ENCODE measurements around the gene LUC7L.
"Not testable (repeated sequence)": the region's sequence is repeated elsewhere in the genome, so short reads cannot be mapped to it uniquely, and the experiment has no call there.

The LUC7L gene

DNA sequence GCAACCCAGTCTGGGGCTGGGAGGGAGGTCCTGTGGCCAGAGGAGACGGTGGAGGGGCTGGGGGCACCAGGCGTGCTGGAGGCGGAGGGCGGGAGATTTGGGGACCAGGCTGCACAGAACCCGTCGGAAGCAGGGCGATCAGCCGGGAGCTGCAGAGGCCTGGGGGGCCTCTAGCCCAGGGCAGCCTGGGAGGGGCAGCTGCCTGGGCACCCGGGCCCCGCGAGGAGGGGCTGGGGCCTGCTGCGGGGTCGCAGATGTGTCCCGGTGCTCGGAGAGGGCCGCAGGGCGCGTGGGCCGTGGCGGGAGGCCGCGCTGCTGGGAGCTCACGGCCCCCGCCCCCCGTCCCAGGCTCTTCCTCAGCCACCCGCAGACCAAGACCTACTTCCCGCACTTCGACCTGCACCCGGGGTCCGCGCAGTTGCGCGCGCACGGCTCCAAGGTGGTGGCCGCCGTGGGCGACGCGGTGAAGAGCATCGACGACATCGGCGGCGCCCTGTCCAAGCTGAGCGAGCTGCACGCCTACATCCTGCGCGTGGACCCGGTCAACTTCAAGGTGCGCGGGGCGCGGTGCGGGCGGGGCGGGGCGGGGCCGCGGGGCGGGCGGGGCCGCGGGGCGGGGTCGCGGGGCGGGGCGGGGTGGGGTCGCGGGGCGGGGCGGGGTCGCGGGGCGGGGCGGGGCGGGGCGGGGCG lies 65.0 kb downstream of the LUC7L start:
- DNase-seq, result not testable (repeated sequence)

DNA sequence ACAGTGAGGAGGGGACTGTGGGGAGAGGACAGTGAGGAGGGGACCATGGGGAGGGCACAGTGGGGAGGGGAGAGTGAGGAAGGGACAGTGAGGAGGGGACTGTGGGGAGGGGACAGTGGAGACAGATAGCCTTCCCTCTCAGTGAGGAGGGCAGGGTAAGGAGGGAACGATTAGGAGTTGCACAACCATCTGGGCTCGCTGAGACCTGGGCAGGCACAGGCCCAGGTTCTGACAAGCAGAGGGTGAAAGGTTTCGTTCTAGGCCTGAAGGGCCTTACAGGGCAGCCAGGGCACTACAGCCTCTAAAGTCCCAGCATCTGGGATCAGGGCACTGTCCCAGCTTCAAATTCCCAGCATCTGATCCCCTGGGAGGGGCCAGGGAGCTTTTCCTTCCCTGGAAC lies 65.6 kb downstream of the LUC7L start:
- not testable (repeated sequence) for DNase-seq

DNA sequence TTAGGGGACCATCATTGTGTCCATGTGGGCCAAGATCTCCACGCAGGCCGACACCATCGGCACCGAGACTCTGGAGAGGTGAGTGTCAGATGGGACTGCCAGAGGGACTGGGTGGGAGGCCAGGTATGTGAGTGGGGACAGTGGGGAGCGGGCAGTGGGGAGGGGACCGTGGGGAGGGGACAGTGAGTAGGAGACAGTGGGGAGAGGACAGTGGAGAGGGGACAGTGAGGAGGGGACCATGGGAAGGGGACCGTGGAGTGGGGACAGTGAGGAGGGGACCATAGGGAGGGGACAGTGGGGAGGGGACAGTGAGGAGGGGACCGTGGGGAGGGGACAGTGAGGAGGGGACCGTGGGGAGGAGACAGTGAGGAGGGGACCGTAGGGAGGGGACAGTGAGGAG lies 66.1 kb downstream of the LUC7L start:
- not testable (repeated sequence) for DNase-seq

DNA sequence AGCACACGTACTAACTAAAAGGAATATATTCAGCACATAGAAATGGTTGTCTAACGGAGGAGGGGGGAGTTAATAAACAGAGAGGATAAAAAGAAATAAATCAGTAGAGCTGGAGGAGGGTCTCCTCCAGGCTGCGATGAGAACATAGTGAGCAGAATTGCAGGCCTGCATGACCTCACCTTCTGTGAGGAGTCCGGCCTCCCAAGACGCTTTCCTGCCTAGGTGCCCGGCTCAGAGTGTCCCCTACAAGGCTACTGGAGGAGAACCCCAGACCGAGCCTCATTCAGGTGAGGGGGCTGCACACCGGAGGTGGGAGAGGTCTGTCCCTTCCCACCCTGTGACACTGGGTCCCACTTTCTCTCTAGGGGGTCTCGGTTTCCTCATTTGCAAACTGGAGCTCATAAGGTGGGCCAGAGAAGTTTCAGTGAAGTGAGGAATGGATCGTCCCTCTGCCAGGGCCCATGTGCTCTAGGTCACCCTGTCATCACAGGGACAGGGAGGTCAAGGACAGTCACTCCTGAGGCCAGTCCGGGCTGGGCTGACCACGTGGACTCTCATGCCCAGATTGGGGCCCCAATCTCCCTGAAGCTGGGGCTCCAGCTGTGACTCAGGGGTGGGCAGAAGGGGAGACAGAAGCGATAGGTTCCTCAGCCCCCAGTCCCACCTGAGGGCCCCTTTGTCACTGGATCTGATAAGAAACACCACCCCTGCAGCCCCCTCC lies 66.8 kb downstream of the LUC7L start:
- no peak for DNase-seq

DNA sequence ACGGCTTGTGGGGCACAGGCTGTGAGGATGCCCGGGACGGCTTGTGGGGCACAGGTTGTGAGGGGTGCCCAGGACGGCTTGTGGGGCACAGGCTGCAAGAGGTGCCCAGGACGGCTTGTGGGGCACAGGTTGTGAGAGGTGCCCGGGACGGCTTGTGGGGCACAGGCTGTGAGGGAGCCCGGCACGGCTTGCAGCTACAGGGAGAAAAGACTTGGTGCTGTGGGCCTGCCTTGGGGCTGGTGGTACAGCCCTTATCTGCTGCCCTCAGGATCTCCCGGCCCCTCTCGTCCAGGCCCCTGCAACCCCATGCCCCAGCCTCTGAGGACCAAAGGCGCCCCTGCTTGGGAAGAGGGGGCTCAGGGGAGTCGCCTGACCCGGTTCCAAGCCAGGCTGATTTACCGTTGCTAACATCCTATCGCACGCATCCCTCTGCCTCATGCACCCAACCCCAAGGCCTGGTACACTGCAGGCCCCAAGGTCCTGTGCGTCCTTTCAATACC lies 68.5 kb downstream of the LUC7L start:
- DNase-seq, result no peak

DNA sequence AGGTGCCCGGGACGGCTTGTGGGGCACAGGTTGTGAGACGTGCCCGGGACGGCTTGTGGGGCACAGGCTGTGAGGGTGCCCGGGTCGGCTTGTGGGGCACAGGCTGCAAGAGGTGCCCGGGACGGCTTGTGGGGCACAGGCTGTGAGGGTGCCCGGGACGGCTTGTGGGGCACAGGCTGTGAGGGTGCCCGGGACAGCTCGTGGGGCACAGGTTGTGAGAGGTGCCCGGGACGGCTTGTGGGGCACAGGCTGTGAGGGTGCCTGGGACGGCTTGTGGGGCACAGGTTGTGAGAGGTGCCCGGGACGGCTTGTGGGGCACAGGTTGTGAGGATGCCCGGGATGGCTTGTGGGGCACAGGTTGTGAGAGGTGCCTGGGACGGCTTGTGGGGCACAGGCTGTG lies 69.0 kb downstream of the LUC7L start:
- not testable (repeated sequence) for DNase-seq

DNA sequence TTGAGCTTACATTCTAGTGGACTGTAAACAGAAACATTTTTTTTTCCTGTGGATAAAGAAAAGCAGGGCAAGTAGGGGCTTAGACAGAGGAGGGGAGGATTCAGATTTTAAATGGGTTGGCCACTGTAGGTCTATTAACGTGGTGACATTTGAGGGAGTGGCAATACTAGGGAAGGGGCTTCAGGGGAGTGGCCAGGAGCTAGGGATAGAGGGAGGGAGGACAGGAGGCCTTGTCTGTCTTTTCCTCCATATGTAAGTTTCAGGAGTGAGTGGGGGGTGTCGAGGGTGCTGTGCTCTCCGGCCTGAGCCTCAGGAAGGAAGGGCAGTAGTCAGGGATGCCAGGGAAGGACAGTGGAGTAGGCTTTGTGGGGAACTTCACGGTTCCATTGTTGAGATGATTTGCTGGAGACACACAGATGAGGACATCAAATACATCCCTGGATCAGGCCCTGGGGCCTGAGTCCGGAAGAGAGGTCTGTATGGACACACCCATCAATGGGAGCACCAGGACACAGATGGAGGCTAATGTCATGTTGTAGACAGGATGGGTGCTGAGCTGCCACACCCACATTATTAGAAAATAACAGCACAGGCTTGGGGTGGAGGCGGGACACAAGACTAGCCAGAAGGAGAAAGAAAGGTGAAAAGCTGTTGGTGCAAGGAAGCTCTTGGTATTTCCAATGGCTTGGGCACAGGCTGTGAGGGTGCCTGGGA lies 70.0 kb downstream of the LUC7L start:
- no peak for DNase-seq

DNA sequence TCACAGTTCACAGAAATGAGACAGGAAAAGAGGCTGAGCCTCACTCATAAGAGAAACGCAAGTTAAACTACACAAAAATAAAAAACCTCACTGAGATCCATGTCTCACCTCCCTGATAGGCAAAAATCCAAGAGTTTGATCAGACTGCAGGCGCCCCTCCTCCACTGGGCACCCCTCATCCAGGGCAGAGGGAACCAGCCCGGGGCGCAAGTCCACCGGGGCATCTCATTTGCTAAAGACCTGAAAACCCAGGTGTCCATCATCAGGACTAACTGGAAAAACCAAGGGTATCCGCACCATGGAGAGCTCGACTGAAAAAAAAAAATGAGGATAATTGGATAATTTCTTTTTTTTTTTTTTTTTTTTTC lies 74.2 kb downstream of the LUC7L start:
- no peak for DNase-seq

DNA sequence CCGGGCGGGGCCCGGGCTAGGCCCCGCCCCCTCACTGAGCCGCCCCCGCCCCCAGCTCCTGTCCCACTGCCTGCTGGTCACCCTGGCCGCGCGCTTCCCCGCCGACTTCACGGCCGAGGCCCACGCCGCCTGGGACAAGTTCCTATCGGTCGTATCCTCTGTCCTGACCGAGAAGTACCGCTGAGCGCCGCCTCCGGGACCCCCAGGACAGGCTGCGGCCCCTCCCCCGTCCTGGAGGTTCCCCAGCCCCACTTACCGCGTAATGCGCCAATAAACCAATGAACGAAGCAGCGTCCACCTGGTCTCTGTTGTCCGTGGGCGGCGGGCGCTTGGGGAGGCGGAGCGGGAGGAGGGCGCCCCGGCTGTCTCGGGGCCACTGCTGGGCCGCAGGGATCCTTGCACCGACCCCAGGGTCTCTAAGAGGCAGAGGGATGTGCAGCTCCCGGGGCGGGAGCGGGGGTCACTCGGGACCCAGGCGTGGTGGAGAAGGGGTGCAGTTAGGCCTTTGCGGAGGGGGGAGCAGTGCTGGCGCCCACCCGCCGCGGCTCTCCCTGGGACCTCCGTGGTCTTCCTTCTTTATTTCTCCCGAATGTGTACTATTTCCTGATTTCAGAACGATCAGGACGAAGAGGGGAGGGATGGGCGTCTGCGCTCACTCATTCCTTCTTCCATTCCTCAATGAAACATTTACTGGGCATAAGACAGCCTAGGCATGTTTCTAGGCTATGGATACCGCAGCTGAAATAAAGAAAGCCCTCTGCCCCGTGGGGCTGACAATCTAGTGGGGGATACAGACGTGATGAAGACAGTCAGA lies 74.8 kb downstream of the LUC7L start:
- DNase-seq, result no peak

DNA sequence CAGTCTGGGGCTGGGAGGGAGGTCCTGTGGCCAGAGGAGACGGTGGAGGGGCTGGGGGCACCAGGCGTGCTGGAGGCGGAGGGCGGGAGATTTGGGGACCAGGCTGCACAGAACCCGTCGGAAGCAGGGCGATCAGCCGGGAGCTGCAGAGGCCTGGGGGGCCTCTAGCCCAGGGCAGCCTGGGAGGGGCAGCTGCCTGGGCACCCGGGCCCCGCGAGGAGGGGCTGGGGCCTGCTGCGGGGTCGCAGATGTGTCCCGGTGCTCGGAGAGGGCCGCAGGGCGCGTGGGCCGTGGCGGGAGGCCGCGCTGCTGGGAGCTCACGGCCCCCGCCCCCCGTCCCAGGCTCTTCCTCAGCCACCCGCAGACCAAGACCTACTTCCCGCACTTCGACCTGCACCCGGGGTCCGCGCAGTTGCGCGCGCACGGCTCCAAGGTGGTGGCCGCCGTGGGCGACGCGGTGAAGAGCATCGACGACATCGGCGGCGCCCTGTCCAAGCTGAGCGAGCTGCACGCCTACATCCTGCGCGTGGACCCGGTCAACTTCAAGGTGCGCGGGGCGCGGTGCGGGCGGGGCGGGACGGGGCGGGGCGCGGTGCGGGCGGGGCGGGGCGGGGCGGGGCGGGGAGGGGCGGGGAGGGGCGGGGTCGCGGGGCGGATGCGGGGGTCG lies 75.6 kb downstream of the LUC7L start:
- not testable (repeated sequence) for DNase-seq

DNA sequence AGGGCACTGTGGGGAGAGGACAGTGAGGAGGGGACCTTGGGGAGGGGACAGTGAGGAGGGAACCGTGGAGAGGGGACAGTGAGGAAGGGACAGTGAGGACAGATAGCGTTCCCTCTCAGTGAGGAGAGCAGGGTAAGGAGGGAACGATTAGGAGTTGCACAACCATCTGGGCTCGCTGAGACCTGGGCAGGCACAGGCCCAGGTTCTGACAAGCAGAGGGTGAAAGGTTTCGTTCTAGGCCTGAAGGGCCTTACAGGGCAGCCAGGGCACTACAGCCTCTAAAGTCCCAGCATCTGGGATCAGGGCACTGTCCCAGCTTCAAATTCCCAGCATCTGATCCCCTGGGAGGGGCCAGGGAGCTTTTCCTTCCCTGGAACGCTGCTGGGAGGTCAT lies 76.1 kb downstream of the LUC7L start:
- DNase-seq, result not testable (repeated sequence)

DNA sequence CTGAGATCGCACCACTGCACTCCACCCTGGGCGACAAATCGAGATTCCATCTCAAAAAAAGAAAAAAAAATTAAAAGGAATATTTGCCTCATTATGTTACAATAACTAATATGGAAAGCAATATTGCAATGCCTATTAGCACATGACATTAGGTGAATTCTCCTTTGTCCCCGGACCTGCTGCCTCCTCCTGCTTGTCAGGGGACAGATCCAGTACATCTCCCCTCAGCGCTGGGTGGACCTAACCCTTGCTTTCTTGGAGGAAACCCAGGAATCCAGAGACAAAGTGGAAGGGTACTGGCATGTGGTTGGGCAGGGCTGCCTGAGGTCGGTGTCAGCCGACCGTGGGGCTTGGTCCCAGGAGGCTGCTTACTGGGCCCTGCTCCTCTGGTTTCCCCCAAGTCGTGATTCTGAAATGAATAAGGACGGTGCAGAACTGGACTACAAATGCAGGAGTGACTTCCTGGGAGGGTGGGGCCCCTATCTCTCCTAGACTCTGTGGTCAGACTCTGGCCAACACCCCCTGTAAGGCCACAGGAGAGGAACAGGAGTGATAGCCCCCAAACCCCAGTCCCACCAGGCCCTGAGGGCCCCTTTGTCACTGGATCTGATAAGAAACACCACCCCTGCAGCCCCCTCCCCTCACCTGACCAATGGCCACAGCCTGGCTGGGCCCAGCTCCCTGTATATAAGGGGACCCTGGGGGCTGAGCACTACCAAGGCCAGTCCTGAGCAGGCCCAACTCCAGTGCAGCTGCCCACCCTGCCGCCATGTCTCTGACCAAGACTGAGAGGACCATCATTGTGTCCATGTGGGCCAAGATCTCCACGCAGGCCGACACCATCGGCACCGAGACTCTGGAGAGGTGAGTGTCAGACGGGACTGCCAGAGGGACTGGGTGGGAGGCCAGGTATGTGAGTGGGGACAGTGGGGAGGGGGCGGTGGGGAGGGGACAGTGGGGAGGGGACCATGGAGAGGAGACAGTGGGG lies 76.8 kb downstream of the LUC7L start, which contains the start of gene HBZ:
Gene HBZ (plus strand): TSS at position 504 of the 988 bp plus-strand sequence. CDS start 266 bp downstream, at position 770.
- DNase-seq, result no peak

DNA sequence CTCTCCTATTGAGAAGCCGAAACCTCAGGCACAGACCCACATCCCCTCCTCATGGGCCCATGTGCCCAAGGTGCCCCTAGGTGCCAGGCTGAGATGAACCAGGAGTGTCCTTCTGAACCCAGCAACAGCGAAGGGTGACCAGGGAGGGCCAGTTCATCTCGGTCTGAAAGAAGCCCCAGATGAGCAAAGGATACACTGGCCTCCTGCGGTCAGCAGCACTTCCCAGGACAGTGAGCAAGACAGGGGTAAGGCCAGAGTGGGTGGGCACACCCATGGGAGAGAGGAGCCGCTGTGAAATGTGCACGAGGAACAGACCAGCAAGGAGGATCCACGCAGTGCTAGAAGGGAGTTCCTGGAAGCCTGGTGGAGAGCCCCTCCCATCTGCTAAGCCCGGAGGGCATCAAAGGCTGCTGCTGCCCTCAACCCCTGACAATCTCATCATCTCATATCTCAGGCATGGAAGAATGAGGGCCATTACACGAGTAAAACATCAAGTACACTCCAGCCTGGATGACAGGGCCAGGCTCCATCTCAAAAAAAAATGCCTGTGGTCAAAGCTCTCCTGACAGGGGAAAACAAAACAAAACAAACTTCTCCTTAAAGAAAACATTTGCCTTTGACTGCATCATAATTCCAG lies 80.1 kb downstream of the LUC7L start:
- no peak for DNase-seq

DNA sequence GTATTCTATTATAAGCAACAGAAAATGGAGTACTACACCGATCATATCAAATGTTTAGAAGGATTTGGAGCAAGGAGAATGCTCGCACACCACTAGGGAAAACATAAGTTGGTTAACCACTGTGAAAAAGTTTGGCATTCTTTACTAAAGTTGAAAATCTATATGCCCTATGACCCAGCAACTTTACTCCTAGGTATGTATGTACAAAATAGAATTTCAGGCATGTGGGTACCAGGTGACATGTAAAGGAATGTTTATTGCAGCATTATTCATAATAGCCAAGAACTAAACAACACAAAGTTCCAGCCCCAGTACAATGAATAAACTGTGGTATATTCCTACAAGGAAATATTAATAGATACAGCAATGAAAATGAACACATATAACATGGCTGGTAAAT lies 82.6 kb downstream of the LUC7L start:
- no peak for DNase-seq

DNA sequence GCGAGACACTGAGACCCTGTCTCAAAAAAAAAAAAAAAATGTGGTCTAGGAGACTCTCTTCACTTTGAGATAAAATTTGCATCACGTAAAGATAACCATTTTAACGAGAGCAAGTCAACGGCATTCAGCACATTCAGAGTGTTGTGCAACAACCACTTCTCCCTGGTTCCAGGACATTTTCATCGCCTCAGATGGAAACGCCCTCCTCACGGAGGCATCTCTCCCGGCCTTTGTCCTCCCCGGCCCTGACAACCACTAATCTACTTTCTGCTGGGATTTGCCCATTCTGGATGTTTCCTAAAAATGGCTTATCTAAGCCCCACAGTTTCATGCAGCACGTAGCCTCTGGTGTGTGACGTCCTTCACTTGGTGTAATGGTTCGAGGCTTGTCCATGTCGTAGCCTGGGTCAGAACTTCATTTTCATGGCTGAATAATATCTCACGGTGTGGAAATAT lies 84.4 kb downstream of the LUC7L start:
- no peak for DNase-seq

DNA sequence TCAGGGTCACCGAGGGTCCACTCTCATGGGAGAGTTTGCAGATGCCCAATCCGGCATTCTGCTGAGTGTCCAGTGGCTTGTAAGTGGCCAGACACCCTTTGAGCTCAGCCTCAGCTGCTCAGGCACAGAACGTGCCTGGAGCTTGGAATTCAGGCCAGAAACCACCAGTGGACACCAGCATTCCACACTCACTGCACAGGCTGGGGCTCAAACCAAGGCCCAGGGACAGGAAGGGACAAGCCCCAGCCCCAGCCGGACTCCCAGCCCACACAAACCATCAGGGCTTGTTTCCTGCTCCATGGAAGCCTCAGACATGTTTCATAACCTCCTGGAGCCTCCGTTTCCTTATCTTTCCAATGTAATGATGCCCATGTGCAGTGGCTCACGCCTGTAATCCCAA lies 85.8 kb downstream of the LUC7L start:
- DNase-seq, result no peak

DNA sequence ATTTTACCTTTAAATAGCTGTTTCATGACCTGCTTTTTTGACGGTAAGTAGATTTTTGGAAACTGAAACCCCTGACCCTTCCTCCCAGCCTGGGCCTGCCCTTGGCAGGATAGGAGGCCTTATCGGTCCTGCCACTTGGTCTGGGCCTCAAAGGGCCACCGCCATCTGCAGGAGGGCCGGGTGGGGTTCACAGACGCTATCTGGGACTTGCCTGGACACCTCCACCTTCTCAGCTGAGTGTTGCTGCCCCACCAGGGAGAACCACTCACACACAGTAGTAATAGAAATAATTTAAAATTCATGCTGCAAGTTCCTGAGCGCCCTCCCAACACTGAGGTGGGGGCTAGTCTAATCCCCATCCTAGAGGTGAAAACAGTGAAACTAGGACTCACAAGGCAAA lies 86.2 kb downstream of the LUC7L start:
- DNase-seq, result no peak

DNA sequence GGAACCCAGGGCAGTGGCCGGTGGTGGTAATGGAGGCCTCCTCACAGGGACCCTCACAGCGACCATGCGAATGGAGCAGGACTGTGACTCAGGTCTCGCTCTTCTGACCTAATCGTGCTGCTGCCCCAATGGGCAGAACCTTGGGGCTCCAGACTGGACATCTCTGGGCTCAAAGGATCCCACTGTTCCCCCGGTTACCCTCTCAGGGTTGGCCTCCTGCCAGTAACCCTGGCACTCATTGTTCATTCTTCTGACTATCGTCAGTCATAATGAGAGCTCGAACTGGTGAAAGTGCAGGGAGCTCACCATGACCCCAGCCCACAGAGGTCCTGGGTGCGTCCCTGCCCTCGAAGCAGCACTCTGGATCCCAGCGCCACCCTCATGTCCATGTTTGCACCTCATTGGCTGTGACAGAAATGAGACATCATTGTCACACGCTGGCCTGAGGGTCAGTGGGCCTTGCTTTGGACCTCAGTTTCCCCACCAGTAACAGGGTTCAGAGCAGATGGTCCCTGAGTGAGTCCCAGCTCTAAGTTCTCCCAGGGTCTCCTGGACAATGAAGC lies 86.8 kb downstream of the LUC7L start:
- DNase-seq, result no peak

DNA sequence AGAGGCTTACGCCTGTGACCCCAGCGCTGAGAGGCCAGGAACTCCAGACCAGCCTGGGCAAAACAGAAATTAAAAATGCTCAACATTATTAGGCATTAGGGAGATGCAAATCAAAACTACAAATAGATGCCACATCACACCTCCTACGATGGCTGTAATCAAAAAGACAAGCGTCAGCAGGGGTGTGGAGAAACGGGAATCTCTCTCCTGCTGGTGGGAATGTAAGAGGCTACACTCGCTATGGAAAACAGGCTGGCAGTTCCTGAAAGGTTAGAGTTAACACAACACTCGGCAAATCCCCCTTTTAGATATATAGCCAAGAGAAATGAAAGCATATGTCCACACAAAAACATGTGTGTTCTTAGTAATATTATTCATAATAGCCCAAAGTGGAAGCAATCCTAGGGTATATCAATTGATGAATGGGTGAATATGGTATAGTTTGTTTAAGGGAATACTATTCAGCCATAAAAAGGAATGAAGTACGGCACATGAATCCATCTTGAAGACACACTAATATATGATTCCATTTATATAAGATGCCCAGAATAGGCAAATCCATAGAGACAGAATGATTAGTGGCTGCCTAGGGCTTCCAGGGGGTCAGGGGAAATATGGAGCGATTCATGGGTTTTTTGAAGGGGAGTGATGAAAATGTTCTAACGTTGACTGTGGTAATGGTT lies 88.9 kb downstream of the LUC7L start:
- DNase-seq, result no peak

All from stimulated activated CD4-positive, alpha-beta T cell treated with anti-CD3 and anti-CD28 coated beads, Interleukin-2, amount 100 ng/mL, for 48 hours (primary cell).